NCI-H1092 treated with DMSO at 0.1 percent for 48 hours (cell line): Measurements from ENCODE around the gene FBXO22.
"Not testable (repeated sequence)": the region's sequence is repeated elsewhere in the genome, so short reads cannot be mapped to it uniquely, and the experiment has no call there.

Experiments used
- DNase-seq: peaks from one replicate; lab custom pipeline; 2025; lab: John Stamatoyannopoulos, UW

FBXO22 gene

GRCh38 chr15:75903331-75904239, at the start of gene FBXO22:
Gene FBXO22, plus strand, starts transcription at chr15:75903878. Its CDS starts 86 bp downstream, at chr15:75903964.
- DNase-seq: peak; percentile 79

- DNase-seq: no peak
These were observed 45.8 kb upstream of the FBXO22 start for GRCh38 chr15:75857886-75858285.

- DNase-seq: no peak
These were observed 41.8 kb upstream of the FBXO22 start for GRCh38 chr15:75861750-75862402.

GRCh38 chr15:75862796-75863195, 40.9 kb upstream of the FBXO22 start:
- no peak for DNase-seq

GRCh38 chr15:75864213-75865059, 39.2 kb upstream of the FBXO22 start:
- DNase-seq: no peak

- DNase-seq: not testable (repeated sequence)
These were observed 37.6 kb upstream of the FBXO22 start for GRCh38 chr15:75866045-75866444.

- DNase-seq: no peak
These were observed 36.8 kb upstream of the FBXO22 start for GRCh38 chr15:75866916-75867315.

DNA sequence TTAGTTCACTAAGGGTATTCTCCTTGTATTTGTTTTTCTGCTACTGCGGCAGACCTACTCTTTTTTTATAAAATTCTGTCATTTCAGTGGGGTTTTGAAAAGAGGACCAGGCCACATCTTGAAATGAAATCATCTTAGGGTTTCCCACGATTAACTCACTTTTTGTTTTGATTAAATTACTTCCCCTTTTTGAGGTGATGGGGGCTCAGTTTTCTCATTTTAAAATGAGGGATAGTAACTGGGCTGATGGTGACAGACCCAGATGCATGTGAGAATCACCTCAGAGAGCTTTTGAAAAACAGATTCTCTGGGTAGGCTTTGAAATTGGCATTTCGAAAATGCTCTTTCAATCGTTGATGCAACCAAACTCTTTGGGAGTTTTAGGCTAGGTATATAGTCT, 36.2 kb upstream of the FBXO22 start:
- no peak for DNase-seq

DNA sequence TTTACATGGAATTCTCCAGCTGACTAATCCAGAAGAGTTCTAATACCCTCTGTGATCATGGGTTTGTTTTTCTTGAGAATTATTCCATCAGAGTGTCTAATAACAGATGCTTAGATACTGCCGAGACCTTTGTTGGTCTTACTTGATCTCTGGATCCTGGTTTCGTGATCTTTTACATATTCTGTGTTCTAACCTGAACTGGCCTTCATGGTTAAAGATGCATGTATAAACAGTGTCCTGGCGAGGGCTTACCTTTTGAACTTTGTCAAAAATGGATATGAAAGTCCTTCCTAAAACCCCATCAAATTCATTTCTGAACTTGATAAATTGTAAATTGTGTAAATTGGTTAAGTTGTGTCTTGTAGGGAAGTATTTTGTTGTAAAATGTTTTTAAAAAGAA, 35.7 kb upstream of the FBXO22 start:
- DNase-seq: no peak

GRCh38 chr15:75869446-75869845, 34.2 kb upstream of the FBXO22 start:
- no peak for DNase-seq

DNA sequence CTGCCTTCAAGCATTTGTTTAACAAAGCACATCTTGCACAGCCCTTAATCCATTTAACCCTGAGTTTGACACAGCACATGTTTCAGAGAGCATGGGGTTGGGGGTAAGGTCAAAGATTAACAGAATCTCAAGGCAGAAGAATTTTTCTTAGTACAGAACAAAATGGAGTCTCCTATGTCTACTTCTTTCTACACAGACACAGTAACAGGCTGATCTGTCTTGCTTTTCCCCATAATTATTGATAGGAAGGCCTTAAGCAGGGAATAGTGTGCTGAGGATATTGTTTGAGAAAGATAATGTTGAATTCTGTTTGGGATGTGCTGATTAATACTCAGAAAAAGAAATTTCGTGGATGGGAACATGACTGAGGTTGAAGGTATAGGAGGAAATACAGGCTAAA, 32.1 kb upstream of the FBXO22 start:
- not testable (repeated sequence) for DNase-seq

- no peak for DNase-seq
These were observed 31.2 kb upstream of the FBXO22 start for GRCh38 chr15:75872403-75872990.

DNA sequence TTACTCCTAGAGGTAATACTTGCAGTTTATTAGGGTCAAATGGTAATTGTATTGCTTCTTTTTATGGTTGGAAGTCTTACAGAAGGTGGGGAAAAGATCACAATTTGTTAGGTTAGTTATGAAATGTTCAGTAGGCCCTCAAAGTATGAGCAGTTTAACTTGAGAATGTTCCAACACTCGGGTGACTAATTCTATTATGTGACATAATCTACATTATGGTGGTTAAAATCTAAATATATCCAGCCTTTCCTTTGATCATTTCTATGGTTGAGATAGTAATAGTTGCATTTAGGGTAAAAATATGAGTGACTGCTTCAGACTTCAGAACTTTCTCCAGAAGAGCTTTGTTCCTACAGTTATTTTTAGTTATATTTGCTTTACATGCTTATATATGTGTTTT, 19.6 kb upstream of the FBXO22 start:
- no peak for DNase-seq

DNA sequence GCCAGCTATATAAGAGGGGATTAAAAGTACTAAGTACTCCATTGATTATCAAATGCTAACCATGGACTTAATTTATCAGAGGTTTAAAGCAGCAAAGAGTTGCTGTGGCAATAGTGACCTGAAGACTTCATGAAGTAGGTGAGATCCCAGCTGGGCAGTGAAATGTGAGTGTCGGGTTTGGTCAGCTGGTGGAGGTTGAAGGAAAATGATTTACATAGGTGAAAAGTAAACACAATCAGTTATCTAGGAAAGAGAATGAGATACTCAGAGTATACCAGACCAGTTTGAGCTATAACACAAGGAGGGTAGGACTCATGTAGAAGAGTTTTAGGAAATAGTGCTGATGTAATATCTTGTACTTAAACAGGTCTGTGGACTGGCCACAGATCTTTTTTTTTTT, 16.5 kb upstream of the FBXO22 start:
- DNase-seq: no peak

GRCh38 chr15:75891895-75892294, 11.8 kb upstream of the FBXO22 start:
- DNase-seq: no peak

- DNase-seq: no peak
These were observed 7.9 kb upstream of the FBXO22 start for GRCh38 chr15:75895731-75896130.

DNA sequence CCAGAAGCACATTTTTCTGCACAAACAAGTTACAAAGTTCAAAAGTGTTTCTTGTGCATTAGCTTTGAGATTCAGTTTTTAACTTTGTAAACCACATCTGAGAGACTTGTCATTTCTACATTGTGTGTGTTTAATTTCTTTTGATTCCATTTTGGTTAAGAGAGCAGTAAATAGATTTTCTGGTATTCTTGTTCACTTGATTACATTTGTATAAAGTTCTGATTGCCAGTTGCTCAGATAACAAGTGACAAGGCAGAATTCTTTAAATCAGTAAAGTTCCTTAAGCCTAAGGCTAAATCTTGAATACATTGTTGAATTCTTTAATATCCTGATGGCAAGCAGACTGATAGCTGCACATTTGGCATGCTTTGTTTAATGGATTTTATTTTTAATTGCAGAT, 3.1 kb upstream of the FBXO22 start:
- DNase-seq: no peak

DNA sequence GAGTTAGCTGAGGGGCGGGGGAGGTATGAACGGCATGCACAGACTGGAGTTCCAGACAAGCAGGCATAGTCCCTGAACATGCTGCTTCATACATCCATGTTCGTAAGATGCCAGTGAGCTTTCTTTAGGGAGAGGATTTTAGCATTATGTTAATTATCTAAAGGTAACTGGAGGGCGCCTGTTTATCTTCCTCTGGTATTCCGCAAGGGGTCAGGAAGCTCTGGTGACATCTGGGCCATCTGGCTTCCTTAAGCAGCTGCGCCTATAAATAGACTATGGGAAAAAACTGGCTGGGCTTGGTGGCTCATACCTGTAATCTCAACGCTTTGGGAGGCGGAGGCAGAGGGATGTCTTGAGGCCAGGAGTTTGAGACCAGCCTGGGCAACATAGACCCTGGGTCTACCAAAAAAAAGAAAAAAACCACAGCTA, 1.5 kb upstream of the FBXO22 start:
- no peak for DNase-seq

- DNase-seq: no peak
These were observed 1.6 kb downstream of the FBXO22 start for GRCh38 chr15:75905231-75905630.

- not testable (repeated sequence) for DNase-seq
These were observed 6.7 kb downstream of the FBXO22 start for GRCh38 chr15:75910355-75910754.

DNA sequence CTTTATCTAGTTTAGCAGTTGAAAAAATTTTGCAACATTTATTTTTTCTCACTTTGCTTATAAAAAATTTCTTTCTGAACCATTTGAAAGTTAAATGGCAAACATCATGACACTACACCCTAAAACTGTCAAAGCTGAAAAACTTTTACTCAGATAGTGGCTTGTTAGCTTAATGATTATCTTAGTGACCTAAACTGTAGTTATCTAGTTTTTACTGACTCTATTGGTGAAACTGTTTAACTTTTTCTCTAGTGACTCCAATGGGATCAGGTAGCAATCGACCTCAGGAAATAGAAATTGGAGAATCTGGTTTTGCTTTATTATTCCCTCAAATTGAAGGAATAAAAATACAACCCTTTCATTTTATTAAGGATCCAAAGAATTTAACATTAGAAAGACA, 13.3 kb downstream of the FBXO22 start:
- DNase-seq: no peak

- no peak for DNase-seq
These were observed 14.5 kb downstream of the FBXO22 start for GRCh38 chr15:75918135-75918534.
